Cerebellar nuclear complex (tissue), 1 donor: ENCODE results near the gene DNAJC25.
"Not testable (repeated sequence)": the region's sequence is repeated elsewhere in the genome, so short reads cannot be mapped to it uniquely, and the experiment has no call there.

ENCODE experiments used
- DNase-seq, 2 experiments: peaks; one replicate each; lab custom pipeline; 2025; lab: John Stamatoyannopoulos, UW

The DNAJC25 gene

GRCh38 chr9:111668026-111668573 is 37.0 kb downstream of the DNAJC25 start:
- DNase-seq = no peak

GRCh38 chr9:111668601-111669000 is 37.5 kb downstream of the DNAJC25 start:
- not testable (repeated sequence) for DNase-seq

GRCh38 chr9:111674319-111674718 is 43.2 kb downstream of the DNAJC25 start:
- DNase-seq = no peak

- no peak for DNase-seq
These were observed 45.0 kb downstream of the DNAJC25 start for GRCh38 chr9:111676116-111676515.

- no peak for DNase-seq
These were observed 47.2 kb downstream of the DNAJC25 start for GRCh38 chr9:111678293-111678692.

- no peak for DNase-seq
These were observed 48.1 kb downstream of the DNAJC25 start for GRCh38 chr9:111679199-111679598.

GRCh38 chr9:111683392-111683791 is 52.3 kb downstream of the DNAJC25 start:
- DNase-seq = no peak

- no peak for DNase-seq
These were observed 60.7 kb downstream of the DNAJC25 start for GRCh38 chr9:111691672-111692329.

- no peak for DNase-seq
These were observed 65.7 kb downstream of the DNAJC25 start for GRCh38 chr9:111696796-111697195.

- no peak for DNase-seq
These were observed 69.6 kb downstream of the DNAJC25 start for GRCh38 chr9:111700776-111701175.
